Measurements from ENCODE around the gene SH3RF3. TPM values are rescaled to one million over a fixed set of nuclear protein-coding genes. Genes with fewer than 3 reads are reported as not detected.

Gene SH3RF3
- total RNA-seq, 1 donor from 2014 or later, result 10.8 TPM

DNA sequence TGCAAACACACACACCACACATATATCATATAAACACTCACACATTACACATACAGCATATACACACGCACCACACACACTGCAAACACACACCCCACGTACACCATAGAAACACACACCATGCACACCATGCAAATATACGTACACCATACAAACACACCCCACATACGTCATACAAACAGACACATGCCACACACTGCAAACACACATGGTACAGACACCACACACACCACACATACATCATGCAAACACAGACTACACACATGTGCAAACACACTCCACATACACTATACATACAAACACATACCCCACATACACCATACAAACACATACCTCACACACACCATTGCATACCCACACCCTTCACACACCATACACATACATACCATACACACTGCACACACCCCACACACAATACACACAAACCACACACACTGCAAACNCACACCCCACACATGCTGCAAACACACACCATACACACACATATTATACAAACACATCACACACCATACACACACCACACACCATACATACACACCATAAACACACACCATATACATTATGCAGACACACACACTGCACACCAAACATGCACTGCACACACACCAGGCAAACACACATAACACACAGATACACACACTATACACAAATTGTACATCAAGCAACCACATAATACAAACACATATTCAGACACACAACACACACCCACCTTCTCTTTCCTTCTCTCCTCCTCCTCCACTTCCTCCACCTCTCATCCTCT is 364.4 kb downstream of the SH3RF3 start:
- Histone ChIP-seq H3K9me3 (no peaks in the 10 kb centered on the region), H3K27me3 (no peaks in the 10 kb centered on the region), H3K27ac (no peak overlapping the region), H3K4me3 (no peak overlapping the region), H3K4me1 (peaks cover 14% of the 10 kb centered on the region), H3K36me3 (no peaks in the 10 kb centered on the region)
- intact Hi-C loops (cut with DNase I), result no loop called here
- TF ChIP-seq POLR2AphosphoS5 (IDR thresholded peaks at IDR 0.05; ENCODE audit: insufficient read depth in 1 of 2, low read depth in 1 of 2) (no peak), CTCF (IDR thresholded peaks at IDR 0.05) (no peak), POLR2A (IDR thresholded peaks at IDR 0.05) (no peak)
- DNase-seq (ENCODE audit: extremely low spot score in 2 of 2), result no peak

- no peak for DNase-seq (ENCODE audit: extremely low spot score in 2 of 2)
- H3K4me3 ChIP-seq, result no peak overlapping the region
- H3K27me3 ChIP-seq, result no peaks in the 10 kb centered on the region
- TF ChIP-seq POLR2AphosphoS5 (IDR thresholded peaks at IDR 0.05; ENCODE audit: insufficient read depth in 1 of 2, low read depth in 1 of 2) (no peak), CTCF (IDR thresholded peaks at IDR 0.05) (no peak), POLR2A (IDR thresholded peaks at IDR 0.05) (no peak)
- H3K9me3 ChIP-seq, result no peaks in the 10 kb centered on the region
- peaks cover 14% of the 10 kb centered on the region for H3K4me1 ChIP-seq
- H3K36me3 ChIP-seq, result no peaks in the 10 kb centered on the region
- no peak overlapping the region for H3K27ac ChIP-seq
- intact Hi-C loops (cut with DNase I), result no loop called here
Measured at GRCh38 chr2:109494351-109494750, 365.3 kb downstream of the SH3RF3 start.

GRCh38 chr2:109497463-109497862 is 368.5 kb downstream of the SH3RF3 start:
- Histone ChIP-seq H3K9me3 (no peaks in the 10 kb centered on the region), H3K27ac (no peak overlapping the region)
- intact Hi-C loops (cut with DNase I), result no loop called here

GRCh38 chr2:109497911-109498870 is 369.2 kb downstream of the SH3RF3 start:
- Histone ChIP-seq H3K36me3 (no peaks in the 10 kb centered on the region), H3K4me3 (no peak overlapping the region), H3K27me3 (no peaks in the 10 kb centered on the region), H3K9me3 (no peaks in the 10 kb centered on the region), H3K4me1 (peaks cover 14% of the 10 kb centered on the region), H3K27ac (no peak overlapping the region)
- intact Hi-C loops (cut with DNase I), result no loop called here
- DNase-seq (ENCODE audit: extremely low spot score in 2 of 2), result no peak
- no peak for TF ChIP-seq POLR2AphosphoS5 (IDR thresholded peaks at IDR 0.05; ENCODE audit: insufficient read depth in 1 of 2, low read depth in 1 of 2)
- no peak for TF ChIP-seq CTCF (IDR thresholded peaks at IDR 0.05)

More at GRCh38 chr2:109497463-109497862, 368.5 kb downstream of the SH3RF3 start:
- Histone ChIP-seq H3K4me3 (no peak overlapping the region), H3K27me3 (no peaks in the 10 kb centered on the region), H3K4me1 (peaks cover 14% of the 10 kb centered on the region), H3K36me3 (no peaks in the 10 kb centered on the region)
- DNase-seq (ENCODE audit: extremely low spot score in 2 of 2), result no peak
- no peak for TF ChIP-seq POLR2AphosphoS5 (IDR thresholded peaks at IDR 0.05; ENCODE audit: insufficient read depth in 1 of 2, low read depth in 1 of 2)

DNA sequence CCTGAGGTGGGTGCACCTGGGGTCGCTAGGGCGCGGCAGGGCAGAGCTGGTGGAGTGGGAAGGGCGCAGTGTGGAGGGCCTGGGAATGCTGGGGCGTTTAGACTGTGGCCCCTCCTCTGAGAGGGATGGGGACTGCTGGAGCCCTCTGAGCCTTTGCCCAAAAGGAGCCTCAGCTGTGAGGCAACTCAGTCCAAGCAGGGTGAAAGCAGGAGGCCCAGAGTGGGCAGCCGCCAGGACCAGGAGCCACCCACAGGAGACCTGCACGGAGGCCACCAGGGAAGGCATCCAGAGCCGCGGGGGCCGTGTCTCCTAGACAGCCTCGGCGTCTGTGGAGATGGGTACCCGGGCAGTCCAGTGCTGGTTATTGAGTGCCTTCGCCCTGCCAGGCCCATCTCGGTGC is 369.9 kb downstream of the SH3RF3 start:
- Histone ChIP-seq H3K36me3 (no peaks in the 10 kb centered on the region), H3K27me3 (no peaks in the 10 kb centered on the region), H3K27ac (no peak overlapping the region), H3K4me1 (peaks cover 14% of the 10 kb centered on the region), H3K4me3 (no peak overlapping the region), H3K9me3 (no peaks in the 10 kb centered on the region)
- TF ChIP-seq POLR2AphosphoS5 (IDR thresholded peaks at IDR 0.05; ENCODE audit: insufficient read depth in 1 of 2, low read depth in 1 of 2) (no peak), CTCF (IDR thresholded peaks at IDR 0.05) (no peak), POLR2A (IDR thresholded peaks at IDR 0.05) (no peak)
- intact Hi-C loops (cut with DNase I), result no loop called here
- DNase-seq (ENCODE audit: extremely low spot score in 2 of 2), result no peak

All from vagina (tissue), 2 donors.